Spleen (tissue), 11 donors: ENCODE results near the gene FLT3LG. TPM values are rescaled to one million over a fixed set of nuclear protein-coding genes. Genes with fewer than 3 reads are reported as not detected.

Experiments used
- DNase-seq: peaks from one replicate; pipeline ENCODE4 v3.0.0-alpha.2; 2020
- H3K27ac ChIP-seq, 8 donors: fragments of 200-600 bp; sonication (generic) in 7 of 8; 1 replicate in 4 of 8; 2 replicates in 4 of 8; pipeline versions ENCODE4 v1.5.0 to v1.8.0; 2016 to 2021; ENCODE audit warnings: inconsistent platforms in 4 of 8, mild to moderate bottlenecking in 4 of 8, moderate library complexity in 1 of 8
- H3K27me3 ChIP-seq, 7 donors: fragments of 200-600 bp; sonication (generic) in 6 of 7; replicated peaks in 1 of 7; 1 replicate in 4 of 7; 2 replicates in 3 of 7; pipeline versions ENCODE4 v1.5.0 to v1.8.0; 2016 to 2021; ENCODE audit warnings: inconsistent platforms in 3 of 7, mild to moderate bottlenecking in 1 of 7
- H3K36me3 ChIP-seq, 6 donors: fragments of 200-600 bp; sonication (generic) in 5 of 6; 1 replicate in 4 of 6; 2 replicates in 2 of 6; pipeline versions ENCODE4 v1.5.0 to v1.8.0; 2016 to 2021; ENCODE audit warnings: inconsistent platforms in 2 of 6
- H3K4me1 ChIP-seq, 6 donors: fragments of 200-600 bp; sonication (generic) in 5 of 6; 1 replicate in 3 of 6; 2 replicates in 3 of 6; pipeline versions ENCODE4 v1.5.0 to v1.8.0; 2016 to 2021; ENCODE audit warnings: inconsistent platforms in 3 of 6
- H3K4me3 ChIP-seq, 8 donors: fragments of 200-600 bp; sonication (generic) in 7 of 8; 1 replicate in 4 of 8; 2 replicates in 4 of 8; pipeline versions ENCODE4 v1.5.0 to v1.8.0; 2016 to 2021; ENCODE audit warnings: inconsistent platforms in 4 of 8, mild to moderate bottlenecking in 4 of 8, moderate library complexity in 2 of 8
- H3K9me3 ChIP-seq, 8 donors: fragments of 200-600 bp; sonication (generic) in 7 of 8; 1 replicate in 4 of 8; 2 replicates in 4 of 8; pipeline versions ENCODE4 v1.5.0 to v1.8.0; 2016 to 2021; ENCODE audit warnings: inconsistent platforms in 4 of 8
- CTCF ChIP-seq, 11 experiments: fragments of 200-600 bp in 7 of 11; fragments of 450-650 bp in 4 of 11; sonication (generic) in 4 of 11; IDR thresholded peaks in 8 of 11; conservative IDR thresholded peaks in 3 of 11; 1 replicate in 7 of 11; 2 replicates in 4 of 11; pipeline versions ENCODE4 v1.4.0 to v1.8.0; 2016 to 2021; ENCODE audit warnings: antibody characterized with exemption in 11 of 11, inconsistent platforms in 4 of 11, mild to moderate bottlenecking in 1 of 11
- POLR2A ChIP-seq, 3 donors: fragments of 450-650 bp; IDR thresholded peaks; one replicate each; pipeline ENCODE4 v1.5.1; 2017; ENCODE audit warnings: antibody characterized with exemption in 3 of 3, mild to moderate bottlenecking in 1 of 3
- POLR2AphosphoS5 ChIP-seq, 3 donors: sonication (generic); formaldehyde crosslinking; IDR thresholded peaks; one replicate each; pipeline ENCODE4 v1.5.1; 2017; ENCODE audit warnings: antibody characterized with exemption in 3 of 3
- WGBS, 5 donors: extraction: QIAGEN DNeasy Blood & Tissue Kit in 3 of 5; methylation state at CpG; one replicate each; pipeline versions ENCODE4 v1.1.5 to v1.1.7; 2013 to 2018; 5-methylcytosine and 5-hydroxymethylcytosine counted together
- intact Hi-C: fragments of 100-400 bp; cut with DNase I; formaldehyde crosslinking; loops from one replicate; pipeline ENCODE4 v1.15.0; 2023; ENCODE audit warnings: low total_unique reads
- polyA plus RNA-seq, 3 donors: library from polyadenylated mRNA; stranded (reverse); fragments of 200-250 nt; gene quantifications; one replicate each; pipeline ENCODE4 v1.2.1, GENCODE V29; 2013
- total RNA-seq, 7 donors: library from RNA; depleted of rRNA in 3 of 7; stranded (reverse); fragments of >200 nt in 3 of 7; fragmentation: NEBNext Ultra II Directional in 4 of 7; extraction: Animal tissue kit (Norgen Biotek cat#: 25700) in 4 of 7; gene quantifications; one replicate each; pipeline versions ENCODE4 v1.1.0 to v1.2.1, GENCODE V29; 2016 to 2021
- donor health status: healthy with polysubstance abuse.
- donor health status: DM: no; HTN: no; CAD: no; lungs with moderate emphysema.
- donor health status: DM: no; HTN: no; CAD: no.
- donor health status: Bipolar disorder and iron deficiency.
- donor health status: healthy.
- donor health status: DM: no; HTN: no; CAD: no.
- donor health status: DM: yes; HTN: yes; CAD: no.

The FLT3LG gene
- total and polyA plus RNA-seq, 10 donors, result 11.2 to 32.8 (median 22.0) TPM

GRCh38 chr19:49430172-49430677, 43.8 kb upstream of the FLT3LG start:
- Histone ChIP-seq H3K9me3 (no peaks in the 10 kb centered on the region), H3K4me3 (no peak overlapping the region), H3K27ac (no peak overlapping the region), H3K36me3 (no peaks in the 10 kb centered on the region), H3K27me3 (peaks cover 9 to 100% (median 97%) of the 10 kb centered on the region in 7 donors), H3K4me1 (peaks cover 7 to 46% (median 22%) of the 10 kb centered on the region in 6 donors)
- TF ChIP-seq POLR2A (IDR thresholded peaks at IDR 0.05), result no peak
- no peak for TF ChIP-seq CTCF (IDR thresholded peaks at IDR 0.05 in 8 of 11, conservative IDR thresholded peaks at IDR 0.05 in 3 of 11)
- TF ChIP-seq POLR2AphosphoS5 (IDR thresholded peaks at IDR 0.05), result no peak
- no peak for DNase-seq
- 56 to 72% (median 60%) methylated on average over 6 to 9 of the region's 9 CpGs for WGBS, 5 donors
- intact Hi-C loops, result no loop called here

GRCh38 chr19:49430678-49431329, 43.2 kb upstream of the FLT3LG start:
- Histone ChIP-seq H3K4me3 (no peak overlapping the region), H3K4me1 (peaks cover 7 to 46% (median 22%) of the 10 kb centered on the region in 6 donors), H3K9me3 (no peaks in the 10 kb centered on the region), H3K36me3 (no peaks in the 10 kb centered on the region), H3K27me3 (peaks cover 9 to 100% (median 97%) of the 10 kb centered on the region in 7 donors), H3K27ac (no peak overlapping the region)
- WGBS, 5 donors, result 57 to 63% (median 61%) methylated on average over 26 to 28 of the region's 28 CpGs
- intact Hi-C loops, result no loop called here
- no peak for TF ChIP-seq POLR2A (IDR thresholded peaks at IDR 0.05)
- TF ChIP-seq CTCF (IDR thresholded peaks at IDR 0.05 in 8 of 11, conservative IDR thresholded peaks at IDR 0.05 in 3 of 11), result peak in 4 of 11 experiments; percentile 6 to 31 (median 27)
- DNase-seq, result no peak

GRCh38 chr19:49431330-49431749, 42.7 kb upstream of the FLT3LG start:
- TF ChIP-seq POLR2A (IDR thresholded peaks at IDR 0.05) (no peak), POLR2AphosphoS5 (IDR thresholded peaks at IDR 0.05) (no peak)
- Histone ChIP-seq H3K27me3 (peaks cover 9 to 100% (median 97%) of the 10 kb centered on the region in 7 donors), H3K9me3 (no peaks in the 10 kb centered on the region), H3K4me3 (no peak overlapping the region), H3K27ac (no peak overlapping the region), H3K4me1 (peaks cover 7 to 43% (median 22%) of the 10 kb centered on the region in 6 donors), H3K36me3 (no peaks in the 10 kb centered on the region)
- no peak for DNase-seq
- WGBS, 5 donors, result 38 to 48% (median 41%) methylated on average over 26 to 29 of the region's 29 CpGs
- intact Hi-C loops, result no loop called here

GRCh38 chr19:49432141-49433073, 41.6 kb upstream of the FLT3LG start:
- no peaks in the 10 kb centered on the region for H3K36me3 ChIP-seq
- H3K9me3 ChIP-seq, result no peaks in the 10 kb centered on the region
- H3K4me1 ChIP-seq, result peaks cover 7 to 43% (median 26%) of the 10 kb centered on the region in 6 donors
- peak overlapping the region in 2 of 8 donors; percentile 13 to 27 for H3K4me3 ChIP-seq
- no peak overlapping the region for H3K27ac ChIP-seq
- WGBS, 5 donors, result 9 to 11% (median 10%) methylated on average over 39 to 63 of the region's 63 CpGs
- H3K27me3 ChIP-seq, result peaks cover 9 to 100% (median 97%) of the 10 kb centered on the region in 7 donors
- intact Hi-C loops, result no loop called here
- TF ChIP-seq CTCF (IDR thresholded peaks at IDR 0.05 in 8 of 11, conservative IDR thresholded peaks at IDR 0.05 in 3 of 11) (peak in 1 of 11 experiments; percentile 20), POLR2AphosphoS5 (IDR thresholded peaks at IDR 0.05) (no peak)
- DNase-seq, result no peak
